Measurements from ENCODE around the gene PIK3R3.

GRCh38 chr1:46171871-46172270, 39.4 kb upstream of the PIK3R3 start:
- TF ChIP-seq CTCF (conservative IDR thresholded peaks at IDR 0.05; ENCODE audit: low read depth, low read length) (no peak), EZH2 (IDR thresholded peaks at IDR 0.05; ENCODE audit: borderline replicate concordance, low read depth, low read length, poor library complexity, severe bottlenecking) (no peak)
